B cell (primary cell): ENCODE data around the gene CAPS. TPM values are rescaled to one million over a fixed set of nuclear protein-coding genes. Genes with fewer than 3 reads are reported as not detected.

Experiments
- ATAC-seq: fragments of 200-7000 bp; cut with Tn5 transposase; one replicate; pipeline ENCODE4 v1.10.0; 2021; ENCODE audit warnings: low read depth, mild to moderate bottlenecking, moderate number of reproducible peaks, moderate library complexity
- CTCF ChIA-PET: fragments of 350-600 bp; sonication (Branson Sonifier 250); formaldehyde crosslinking; loops from one replicate; lab custom pipeline; 2021; ENCODE audit warnings: antibody characterized with exemption, inconsistent platforms; lab: Charles Lee
- POLR2A ChIA-PET: fragments of 350-600 bp; sonication (Branson Sonifier 250); formaldehyde crosslinking; loops from one replicate; lab custom pipeline; 2021; ENCODE audit warnings: antibody characterized with exemption; lab: Charles Lee
- DNase-seq: peaks from one replicate; pipeline ENCODE4 v3.0.0; 2013
- H2AFZ ChIP-seq: 2 replicates; pipeline ENCODE4 v1.6.1; 2012; ENCODE audit warnings: mild to moderate bottlenecking, low read depth, low read length; ENCODE audit not compliant: insufficient read depth, poor library complexity, severe bottlenecking
- H3K27ac ChIP-seq, 2 donors: 1 replicate in 1 of 2; 2 replicates in 1 of 2; pipeline ENCODE4 v1.5.1; 2012 to 2013; ENCODE audit warnings: low read length in 2 of 2, mild to moderate bottlenecking in 2 of 2, moderate library complexity in 1 of 2
- H3K27me3 ChIP-seq, 4 experiments: fragments of 200-600 bp in 1 of 4; sonication (generic) in 1 of 4; replicated peaks in 1 of 4; 1 replicate in 2 of 4; 2 replicates in 2 of 4; pipeline versions ENCODE4 v1.6.1 to v1.7.0; 2013 to 2016; ENCODE audit warnings: low read length in 3 of 4, mild to moderate bottlenecking in 2 of 4, mixed read lengths in 1 of 4, moderate library complexity in 1 of 4; ENCODE audit not compliant: insufficient read depth in 4 of 4, control insufficient read depth in 3 of 4; ENCODE audit errors: control extremely low read depth in 1 of 4
- H3K36me3 ChIP-seq, 2 experiments: replicated peaks in 1 of 2; 1 replicate in 1 of 2; 2 replicates in 1 of 2; pipeline versions ENCODE4 v1.6.1 to v1.7.1; 2013; ENCODE audit warnings: low read length in 1 of 2; ENCODE audit not compliant: insufficient read depth in 2 of 2, control insufficient read depth in 1 of 2; ENCODE audit errors: control extremely low read depth in 1 of 2, extremely low read depth in 1 of 2
- H3K4me1 ChIP-seq, 2 donors: fragments of 200-600 bp in 1 of 2; sonication (generic) in 1 of 2; 1 replicate in 1 of 2; 2 replicates in 1 of 2; pipeline versions ENCODE4 v1.5.1 to v1.6.1; 2013 to 2017; ENCODE audit warnings: low read length in 2 of 2; ENCODE audit not compliant: control insufficient read depth in 2 of 2, insufficient read depth in 2 of 2
- H3K4me2 ChIP-seq: replicated peaks from 2 replicates; pipeline ENCODE3; 2012; ENCODE audit warnings: mild to moderate bottlenecking, low read depth, low read length; ENCODE audit not compliant: poor library complexity, severe bottlenecking
- H3K4me3 ChIP-seq, 5 experiments: fragments of 200-600 bp in 1 of 5; sonication (generic) in 1 of 5; 1 replicate in 3 of 5; 2 replicates in 2 of 5; pipeline versions ENCODE4 v1.5.1 to v1.7.0; 2011 to 2016; ENCODE audit warnings: low read length in 4 of 5, mild to moderate bottlenecking in 4 of 5, low read depth in 2 of 5, control low read depth in 1 of 5, moderate library complexity in 1 of 5; ENCODE audit not compliant: insufficient read depth in 1 of 5; ENCODE audit errors: control extremely low read depth in 1 of 5, extremely low read depth in 1 of 5
- H3K79me2 ChIP-seq: fragments of 200-600 bp; sonication (generic); one replicate; pipeline ENCODE4 v1.6.0; 2016; ENCODE audit warnings: low read length; ENCODE audit not compliant: control insufficient read depth, insufficient read depth
- H3K9ac ChIP-seq: fragments of 200-600 bp; sonication (generic); 2 replicates; pipeline ENCODE4 v1.6.1; 2017; ENCODE audit warnings: mild to moderate bottlenecking, low read length, moderate library complexity
- H3K9me3 ChIP-seq, 3 donors: one replicate each; pipeline versions ENCODE4 v1.6.1 to v1.7.1; 2013; ENCODE audit warnings: low read length in 2 of 3; ENCODE audit not compliant: control insufficient read depth in 2 of 3, insufficient read depth in 1 of 3; ENCODE audit errors: control extremely low read depth in 1 of 3
- H4K20me1 ChIP-seq: 2 replicates; pipeline ENCODE4 v1.6.0; 2012; ENCODE audit warnings: mild to moderate bottlenecking, low read length; ENCODE audit not compliant: insufficient read depth, control insufficient read depth, poor library complexity, severe bottlenecking
- H3K27ac Mint-ChIP-seq: one replicate; pipeline ENCODE4 v1.8.0; 2021; ENCODE audit warnings: mixed read lengths
- H3K27me3 Mint-ChIP-seq: one replicate; pipeline ENCODE4 v1.8.0; 2021; ENCODE audit warnings: mixed read lengths
- H3K4me1 Mint-ChIP-seq: one replicate; pipeline ENCODE4 v1.8.0; 2021; ENCODE audit warnings: mixed read lengths
- H3K4me3 Mint-ChIP-seq: one replicate; pipeline ENCODE4 v1.8.0; 2021; ENCODE audit warnings: mixed read lengths
- H3K9me3 Mint-ChIP-seq: one replicate; pipeline ENCODE4 v1.8.0; 2022; ENCODE audit warnings: mixed read lengths; ENCODE audit not compliant: insufficient read depth
- CTCF ChIP-seq: fragments of 200-600 bp; IDR thresholded peaks from one replicate; pipeline ENCODE4 v1.8.0; 2022; ENCODE audit warnings: antibody characterized with exemption, mild to moderate bottlenecking
- EZH2 ChIP-seq: IDR thresholded peaks from 2 replicates; pipeline ENCODE4 v1.6.1; 2012; ENCODE audit warnings: borderline replicate concordance, low read depth, mild to moderate bottlenecking, moderate library complexity, low read length; ENCODE audit not compliant: insufficient read depth, poor library complexity, severe bottlenecking
- WGBS: methylation state at CpG from one replicate; pipeline ENCODE4 v1.1.5; 2013; ENCODE audit warnings: missing lambda C conversion rate; ENCODE audit not compliant: insufficient coverage; 5-methylcytosine and 5-hydroxymethylcytosine counted together
- intact Hi-C: fragments of 100-400 bp; cut with micrococcal nuclease; formaldehyde crosslinking; loops from one replicate; pipeline ENCODE4 v1.10.0; 2022
- polyA plus RNA-seq: library from polyadenylated mRNA; depleted of rRNA; stranded (reverse); fragments of >200 nt; gene quantifications from 2 replicates; pipeline ENCODE4 v1.2.3, GENCODE V29; 2012
- total RNA-seq, 2 donors: library from RNA; stranded (reverse); fragments of 120-200 nt in 1 of 2; gene quantifications; 1 replicate in 1 of 2; 2 replicates in 1 of 2; pipeline versions ENCODE4 v1.2.3 to v1.2.4, GENCODE V29; 2013 to 2022

Gene CAPS
- total and polyA plus RNA-seq, 2 donors (not counting 1 experiment from before 2014, with no cell fraction given) = 40.0 to 65.7 TPM

GRCh38 chr19:5955636-5955935 is 41.5 kb downstream of the CAPS start:
- CTCF ChIA-PET = interaction anchor here (1.3 to 4.3 kb wide), 2 partner anchors 13 to 16 kb away, joined by 3 to 22 read pairs; no protein-coding TSS in a partner anchor
- POLR2A ChIA-PET = no interaction called here
- Histone ChIP-seq H3K79me2 (peaks cover 99% of the 10 kb centered on the region), H2AFZ (no peak overlapping the region), H3K27me3 (no peaks in the 10 kb centered on the region), H4K20me1 (peaks cover 99% of the 10 kb centered on the region), H3K27ac (no peak overlapping the region), H3K36me3 (peaks cover 0 to 9% of the 10 kb centered on the region in 2 experiments), H3K9me3 (no peaks in the 10 kb centered on the region), H3K4me1 (peaks cover 33 to 35% of the 10 kb centered on the region in 2 donors), H3K4me3 (no peak overlapping the region), H3K4me2 (no peak overlapping the region), H3K9ac (no peak overlapping the region)
- Mint-ChIP-seq H3K9me3 (no peaks in the 10 kb centered on the region), H3K4me1 (peaks cover 80% of the 10 kb centered on the region), H3K27ac (no peak overlapping the region), H3K4me3 (no peak overlapping the region), H3K27me3 (no peaks in the 10 kb centered on the region)
- WGBS = 86% methylated on average over 1 of the region's 3 CpGs
- TF ChIP-seq EZH2 (no peak), CTCF (no peak)
- intact Hi-C loops = no loop called here
- DNase-seq = no peak
- no peak for ATAC-seq

DNA sequence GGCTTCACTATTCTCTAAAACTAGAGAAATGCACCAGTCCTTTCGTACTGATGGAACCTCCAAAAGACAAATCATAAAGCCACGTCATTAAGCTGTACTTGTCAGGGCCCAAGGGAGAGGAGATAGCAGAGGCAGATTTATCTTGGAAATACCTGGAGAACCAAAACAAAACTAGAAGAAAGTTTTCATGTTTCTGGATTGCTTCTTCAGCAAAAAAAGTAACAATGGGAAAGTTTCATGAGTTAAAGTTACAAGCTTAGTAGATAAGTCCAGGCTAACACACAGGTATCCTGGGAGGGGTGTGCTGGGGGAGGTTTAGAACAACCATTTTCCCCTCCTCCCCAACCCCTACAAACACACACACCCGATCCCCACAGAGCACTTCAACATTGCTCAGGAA is 42.3 kb downstream of the CAPS start:
- Histone ChIP-seq H3K9me3 (no peaks in the 10 kb centered on the region), H3K27ac (no peak overlapping the region), H4K20me1 (peaks cover 98% of the 10 kb centered on the region), H3K9ac (no peak overlapping the region), H3K4me3 (no peak overlapping the region), H3K79me2 (peaks cover 99% of the 10 kb centered on the region), H3K4me1 (peaks cover 28 to 31% of the 10 kb centered on the region in 2 donors), H3K4me2 (no peak overlapping the region), H3K36me3 (peaks cover 0 to 9% of the 10 kb centered on the region in 2 experiments), H3K27me3 (no peaks in the 10 kb centered on the region), H2AFZ (no peak overlapping the region)
- intact Hi-C loops = no loop called here
- H3K4me1 Mint-ChIP-seq = peaks cover 80% of the 10 kb centered on the region
- H3K4me3 Mint-ChIP-seq = no peak overlapping the region
- CTCF ChIA-PET = interaction anchor here (1.3 to 4.3 kb wide), 2 partner anchors 12 to 15 kb away, joined by 3 to 22 read pairs; no protein-coding TSS in a partner anchor
- no peak for ATAC-seq
- no peak overlapping the region for H3K27ac Mint-ChIP-seq
- POLR2A ChIA-PET = no interaction called here
- no peaks in the 10 kb centered on the region for H3K9me3 Mint-ChIP-seq
- no peaks in the 10 kb centered on the region for H3K27me3 Mint-ChIP-seq
- TF ChIP-seq EZH2 = no peak
- no peak for TF ChIP-seq CTCF
- DNase-seq = no peak
- 80% methylated on average over 1 of the region's 3 CpGs for WGBS
